Left cardiac atrium (tissue), 4 donors: ENCODE measurements around the gene CACNB4. TPM values are rescaled to one million over a fixed set of nuclear protein-coding genes. Genes with fewer than 3 reads are reported as not detected.
A peak's percentile ranks its signal among the peaks of the same experiment; 100 is the strongest.
"Not testable (repeated sequence)": the region's sequence is repeated elsewhere in the genome, so short reads cannot be mapped to it uniquely, and the experiment has no call there.

Experiments
- ATAC-seq, 2 donors: fragments of 200-7000 bp; cut with Tn5 transposase; one replicate each; pipeline ENCODE4 v1.9.1; 2020; ENCODE audit warnings: mild to moderate bottlenecking in 2 of 2, moderate library complexity in 2 of 2
- DNase-seq: peaks from one replicate; pipeline ENCODE4 v3.0.0-alpha.2; 2020
- intact Hi-C, 2 donors: fragments of 100-400 bp; cut with DNase I; formaldehyde crosslinking; loops; one replicate each; pipeline versions ENCODE4 v1.14.1 to v1.15.1; 2022 to 2023
- total RNA-seq, 2 donors: library from RNA; stranded (reverse); fragmentation: NEBNext Ultra II Directional; extraction: Animal tissue kit (Norgen Biotek cat#: 25700); gene quantifications; one replicate each; pipeline ENCODE4 v1.2.1, GENCODE V29; 2021
- donor health status: DM: no; HTN: yes; CAD: no.
- donor health status: DM: no; HTN: yes; CAD: no; lungs with severe emphysema.
- donor health status: DM: yes; HTN: yes; CAD: no.
- donor health status: Dilated cardiomyopathy.

CACNB4 gene
- total RNA-seq, 2 donors from 2014 or later = 0.32 to 0.71 TPM

DNA sequence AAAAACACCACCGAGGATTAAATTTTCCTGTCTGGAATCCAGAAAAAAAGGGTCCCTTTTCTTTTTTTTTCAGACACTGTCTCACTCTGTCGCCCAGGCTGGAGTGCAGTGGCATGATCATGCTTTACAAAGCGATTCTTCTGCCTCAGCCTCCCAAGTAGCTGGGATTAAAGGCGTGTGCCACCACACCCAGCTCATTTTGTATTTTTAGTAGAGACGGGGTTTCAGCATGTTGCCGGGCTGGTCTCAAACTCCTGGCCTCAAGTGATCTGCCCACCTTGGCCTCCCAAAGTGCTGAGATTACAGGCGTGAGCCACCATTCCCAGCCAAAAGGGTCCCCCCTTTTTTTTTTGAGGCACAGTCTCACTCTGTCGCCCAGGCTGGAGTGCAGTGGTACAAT lies 104.7 kb downstream of the CACNB4 start:
- intact Hi-C loops, ATAC-seq, DNase-seq: not testable (repeated sequence)

DNA sequence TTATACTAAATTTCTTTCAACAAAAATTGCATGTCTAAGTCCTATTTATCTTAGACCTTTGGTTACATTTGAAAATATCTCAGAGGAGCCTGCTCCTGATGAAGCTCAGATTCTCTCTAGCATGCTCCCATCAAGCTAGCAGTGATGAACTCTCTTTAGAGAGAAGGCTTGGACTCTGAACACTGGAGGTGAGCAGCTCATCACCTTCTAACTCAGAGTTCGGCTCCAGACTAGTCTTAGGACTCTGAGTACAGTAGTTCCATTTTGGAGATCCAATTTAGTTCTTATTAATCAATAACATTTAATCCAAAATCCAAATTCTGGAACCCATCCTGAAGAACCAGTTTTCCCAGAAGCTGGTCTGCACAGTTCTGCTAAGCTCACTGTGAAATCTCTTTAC lies 107.8 kb downstream of the CACNB4 start:
- intact Hi-C loops = no loop called here
- DNase-seq (no peak), ATAC-seq (no peak)

DNA sequence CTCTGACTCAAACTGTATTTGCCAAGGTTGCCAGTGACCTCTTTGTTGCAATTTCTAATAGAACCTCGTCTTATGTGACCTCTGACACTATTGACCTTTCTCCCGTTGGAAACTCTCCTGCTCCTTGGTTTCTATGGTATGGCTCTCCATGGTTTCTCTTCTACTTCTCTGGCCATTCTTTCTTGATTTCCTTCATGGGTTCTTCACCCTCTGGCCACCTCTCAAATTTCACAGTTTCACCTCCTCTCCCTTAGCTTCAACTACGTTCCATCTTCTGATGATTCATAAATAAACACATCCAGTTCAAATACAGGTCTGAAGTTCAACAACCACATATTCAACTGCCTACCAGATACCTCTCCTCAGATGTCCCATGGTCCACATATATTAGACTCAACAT lies 109.5 kb downstream of the CACNB4 start:
- ATAC-seq (no peak), DNase-seq (no peak)
- intact Hi-C loops = no loop called here

- intact Hi-C loops = no loop called here
- no peak for ATAC-seq
- DNase-seq = no peak
Observed at GRCh38 chr2:151987484-151987883, 111.4 kb downstream of the CACNB4 start.

- intact Hi-C loops = no loop called here
Observed at GRCh38 chr2:151984424-151985083, 114.3 kb downstream of the CACNB4 start.

DNA sequence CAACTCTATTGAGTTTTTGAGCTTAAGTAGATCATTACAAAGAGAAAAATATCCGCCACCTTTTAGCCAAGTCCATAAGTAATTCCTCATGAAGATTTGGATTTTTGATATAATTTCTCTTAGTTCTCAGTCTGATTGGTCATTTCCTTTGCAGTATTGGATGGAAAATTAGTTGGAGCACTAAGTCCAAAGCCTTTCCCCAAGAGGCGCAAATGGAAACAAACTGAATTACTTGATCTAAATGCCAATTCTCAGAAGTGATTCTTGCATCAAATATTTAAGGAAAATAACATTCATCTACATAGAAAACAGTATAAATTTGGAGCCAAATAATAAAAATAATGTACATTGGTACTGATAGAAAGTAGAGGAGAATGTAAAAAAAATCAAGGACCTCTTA lies 115.6 kb downstream of the CACNB4 start:
- intact Hi-C loops = no loop called here
- DNase-seq = no peak
- no peak for ATAC-seq

More at GRCh38 chr2:151984424-151985083, 114.3 kb downstream of the CACNB4 start:
- ATAC-seq (no peak), DNase-seq (no peak)

GRCh38 chr2:151981886-151982285 lies 117.0 kb downstream of the CACNB4 start:
- DNase-seq = no peak
- ATAC-seq = no peak
- intact Hi-C loops = no loop called here

- no peak for ATAC-seq
- intact Hi-C loops = no loop called here
- DNase-seq = no peak
Observed at GRCh38 chr2:151979694-151980093, 119.2 kb downstream of the CACNB4 start.

DNA sequence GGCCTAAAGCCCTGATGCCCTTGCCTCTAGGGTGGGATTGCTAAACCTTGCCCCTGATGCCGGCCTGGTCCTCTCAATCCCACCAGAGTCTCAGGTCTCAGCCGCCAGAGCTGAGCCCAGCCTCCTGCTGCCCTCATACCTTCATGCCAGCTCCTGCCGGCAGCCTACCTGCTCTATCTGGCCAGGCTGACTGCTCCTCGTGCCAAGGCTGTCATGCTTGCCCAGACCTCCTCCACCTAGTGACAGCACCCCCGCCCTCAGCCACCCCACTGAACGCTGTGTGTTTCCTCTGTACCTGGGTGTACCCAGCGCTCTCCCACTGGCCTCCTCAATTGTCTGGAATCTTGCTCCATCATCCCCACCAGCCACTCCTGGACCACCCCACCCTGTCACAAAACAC lies 120.1 kb downstream of the CACNB4 start:
- ATAC-seq (no peak), DNase-seq (no peak)
- intact Hi-C loops = no loop called here

GRCh38 chr2:151977631-151978030 lies 121.2 kb downstream of the CACNB4 start:
- DNase-seq (no peak), ATAC-seq (no peak)
- intact Hi-C loops = no loop called here

- no peak for ATAC-seq
- intact Hi-C loops = no loop called here
- DNase-seq = no peak
Observed at GRCh38 chr2:151976945-151977353, 121.9 kb downstream of the CACNB4 start.

GRCh38 chr2:151975460-151976414 lies 123.1 kb downstream of the CACNB4 start:
- intact Hi-C loops = no loop called here
- no peak for ATAC-seq
- no peak for DNase-seq

DNA sequence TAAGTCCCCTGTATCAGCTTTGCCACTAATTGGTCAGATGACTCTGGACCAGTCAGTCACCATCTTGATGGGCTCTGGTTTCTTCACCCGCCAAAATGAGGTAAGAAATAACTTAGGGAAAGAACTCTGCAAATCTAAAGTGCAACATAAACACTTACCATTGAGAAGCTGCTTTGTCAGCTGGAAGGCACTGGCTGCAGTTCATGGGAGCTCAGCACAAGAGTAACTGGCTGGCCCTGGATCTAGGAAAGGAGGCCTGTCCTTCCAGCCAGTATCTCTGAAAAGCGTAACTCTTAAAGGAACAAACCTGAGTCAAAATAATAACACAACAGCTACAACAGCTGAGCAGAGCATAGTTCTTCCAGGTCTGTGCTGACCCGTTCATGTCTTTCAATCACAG lies 123.9 kb downstream of the CACNB4 start:
- DNase-seq (no peak), ATAC-seq (no peak)
- intact Hi-C loops = no loop called here

DNA sequence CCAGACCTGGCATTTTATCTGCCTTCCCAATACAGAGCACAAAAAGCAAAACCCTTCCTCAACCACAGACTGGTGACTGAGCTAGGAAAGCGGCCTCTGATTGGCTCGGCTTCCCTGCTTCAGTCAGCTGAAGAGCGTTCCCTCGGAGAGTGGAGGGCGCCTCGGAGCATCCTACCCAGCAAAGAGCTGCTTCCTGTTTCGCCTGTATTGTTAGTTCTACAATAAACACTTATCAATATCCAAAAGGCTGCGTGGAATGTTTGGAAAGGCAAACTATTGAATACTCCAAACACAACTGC lies 125.0 kb downstream of the CACNB4 start:
- DNase-seq = peak; percentile 40
- intact Hi-C loops = no loop called here
- ATAC-seq = peak; percentile 77 to 91

- intact Hi-C loops = no loop called here
Observed at GRCh38 chr2:151973013-151973900, 125.6 kb downstream of the CACNB4 start.

DNA sequence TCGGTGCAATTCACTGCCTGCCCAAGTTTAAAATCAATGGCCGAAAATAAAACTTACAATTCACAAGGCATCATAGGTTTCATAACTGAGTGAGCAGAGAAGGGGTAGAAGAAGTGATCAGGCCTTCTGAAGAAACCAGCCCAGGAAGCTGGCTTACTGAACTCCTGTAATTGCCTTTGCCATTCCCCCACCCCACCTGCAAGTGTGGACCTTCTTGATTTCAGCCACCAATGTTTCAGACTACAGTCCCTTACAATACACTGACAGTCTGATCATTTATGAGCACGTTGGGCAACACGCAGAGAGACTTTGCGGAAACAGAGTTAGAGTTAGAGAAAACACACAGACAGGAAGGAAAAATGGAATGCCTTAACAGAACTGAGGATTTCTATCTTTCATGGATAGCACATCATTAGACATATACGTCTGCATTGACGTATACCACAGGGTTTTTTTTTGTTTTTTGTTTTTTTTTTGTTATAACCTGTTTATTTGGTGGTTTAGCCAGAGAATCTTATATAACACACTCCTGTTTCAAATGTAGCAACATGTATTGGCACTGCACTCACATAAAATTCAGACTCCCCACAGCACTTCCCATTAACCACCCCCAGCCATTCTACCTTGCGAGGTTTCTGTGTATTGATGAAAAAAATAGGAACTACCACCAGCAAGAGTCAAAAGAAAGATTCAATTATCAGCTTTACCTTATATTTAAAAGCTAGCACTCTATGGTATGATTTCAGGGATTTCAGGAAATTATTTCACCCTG lies 126.4 kb downstream of the CACNB4 start:
- DNase-seq (no peak), ATAC-seq (no peak)
- intact Hi-C loops = no loop called here

More at GRCh38 chr2:151973013-151973900, 125.6 kb downstream of the CACNB4 start:
- DNase-seq (no peak), ATAC-seq (peak in 1 of 2 donors; percentile 27)

DNA sequence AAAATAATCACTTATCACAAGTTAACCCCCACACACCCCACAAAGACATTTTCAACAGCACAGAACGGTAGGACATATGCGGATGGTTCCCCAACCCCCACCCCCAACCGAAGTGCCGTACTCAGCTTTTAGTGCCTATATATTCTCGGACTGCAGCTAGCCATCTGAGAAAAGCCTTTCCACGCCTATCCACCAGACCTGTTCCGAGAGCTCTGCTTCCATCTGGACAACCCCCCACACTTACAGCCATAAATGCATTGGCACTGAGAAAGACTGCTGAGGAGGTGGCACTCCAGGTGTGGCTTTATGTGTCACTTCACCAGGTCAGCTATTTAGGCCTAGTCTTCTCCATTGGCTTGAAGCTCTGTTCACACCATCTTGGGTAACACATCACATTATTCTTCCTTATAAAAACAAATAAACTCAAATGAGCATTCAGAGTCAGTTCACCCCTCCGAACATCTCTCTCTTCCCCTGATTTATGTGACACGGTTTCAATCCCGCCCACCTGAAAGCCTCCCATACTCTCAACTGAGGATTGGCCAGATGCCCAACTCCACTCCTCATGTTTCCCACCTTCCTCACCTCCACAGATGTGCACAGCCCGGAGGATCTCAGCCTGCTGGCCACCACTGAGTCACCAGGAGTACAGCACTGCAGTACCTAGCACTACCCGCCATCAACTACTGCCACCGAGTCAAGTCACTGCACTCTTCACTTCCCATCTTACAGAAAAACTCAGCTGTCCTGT lies 127.4 kb downstream of the CACNB4 start:
- no peak for ATAC-seq
- intact Hi-C loops = no loop called here
- no peak for DNase-seq

DNA sequence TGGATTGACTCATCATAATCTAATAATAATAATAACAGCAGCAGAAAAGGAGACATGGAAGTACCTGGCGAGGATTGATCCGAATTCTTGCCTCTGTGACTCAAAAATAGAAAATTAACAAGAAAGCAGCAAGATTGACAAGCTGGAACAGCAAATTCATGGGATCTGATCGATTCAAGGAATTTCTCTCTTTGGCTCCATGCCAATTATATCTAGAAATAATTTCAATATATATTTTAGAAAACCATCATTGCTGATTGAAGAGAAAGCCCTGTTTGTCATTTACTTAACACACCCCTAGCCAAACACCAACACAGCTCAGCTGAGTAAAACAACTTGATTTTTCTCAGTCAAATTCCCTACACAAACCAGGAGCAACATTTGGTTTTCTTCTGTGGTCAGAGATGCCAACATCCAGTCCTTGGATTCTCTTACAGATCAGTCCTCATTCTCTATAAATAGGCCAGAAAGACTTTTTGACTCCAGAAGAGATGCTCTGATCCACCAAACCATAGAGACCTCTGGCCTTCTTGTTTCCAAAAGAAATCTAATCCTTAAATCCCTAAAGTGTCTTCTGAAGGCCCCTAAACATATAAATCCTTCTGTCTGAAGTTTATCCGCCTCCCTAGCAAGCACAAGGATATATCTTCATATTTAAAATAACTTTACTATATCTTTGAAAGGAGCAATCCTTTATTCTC lies 129.9 kb downstream of the CACNB4 start:
- ATAC-seq (no peak), DNase-seq (no peak)
- intact Hi-C loops = no loop called here
